K562 (cell line): ENCODE results near the gene AFAP1. TPM values are rescaled to one million over a fixed set of nuclear protein-coding genes. Genes with fewer than 3 reads are reported as not detected.

ENCODE experiments used
- ATAC-seq: fragments of 200-7000 bp; cut with Tn5 transposase; 3 replicates; pipeline ENCODE4 v1.9.1; 2020; ENCODE audit warnings: moderate library complexity
- BruUV-seq: library from RNA; stranded (reverse); fragments of 400-500 nt; replicated peaks from 2 replicates; lab custom pipeline; 2021; lab: Mats Ljungman, UMichigan
- CTCF ChIA-PET: fragments of 300-600 bp; formaldehyde crosslinking; extraction: SDS; loops from one replicate; lab custom pipeline; 2021; ENCODE audit warnings: low intra/inter-chr PET ratio; lab: Yijun Ruan, JAX
- POLR2A ChIA-PET: fragments of 300-600, 350-650 bp; sonication (Branson Sonifier 250); formaldehyde crosslinking; extraction: SDS; loops from one replicate; lab custom pipeline; 2021; ENCODE audit warnings: antibody characterized with exemption, inconsistent platforms; lab: Yijun Ruan, JAX
- DNase-seq, 4 experiments: peaks; one replicate each; pipeline versions ENCODE4 v3.0.0 to v3.0.0-alpha.2; 2011 to 2018; ENCODE audit warnings: low spot score in 3 of 4, mixed read lengths in 3 of 4; ENCODE audit errors: extremely low read depth in 1 of 4
- FAIRE-seq: peaks from 2 replicates; lab custom pipeline; 2011; peaks lifted over from hg19 to GRCh38; lab: Jason Lieb, UNC
- H2AFZ ChIP-seq: 2 replicates; pipeline ENCODE4 v1.6.0; 2011; ENCODE audit warnings: low read depth, low read length, control low read depth, inconsistent platforms
- H3K27ac ChIP-seq: fragments of 200-600 bp; 3 replicates; pipeline ENCODE4 v1.8.0; 2011; ENCODE audit warnings: low read depth, mild to moderate bottlenecking, control low read depth, inconsistent platforms, low read length, moderate library complexity, mixed read lengths; ENCODE audit errors: extremely low read depth
- H3K27me3 ChIP-seq, 2 experiments: fragments of 300-600 bp in 1 of 2; 2 replicates in 1 of 2; 3 replicates in 1 of 2; pipeline versions ENCODE4 v1.6.0 to v1.8.0; 2011; ENCODE audit warnings: inconsistent platforms in 2 of 2, low read length in 2 of 2, mild to moderate bottlenecking in 1 of 2, mixed read lengths in 1 of 2, moderate library complexity in 1 of 2; ENCODE audit not compliant: control insufficient read depth in 2 of 2, insufficient read depth in 2 of 2
- H3K36me3 ChIP-seq: fragments of 300-600 bp; 3 replicates; pipeline ENCODE4 v1.8.0; 2011; ENCODE audit warnings: mild to moderate bottlenecking, low read length, inconsistent platforms; ENCODE audit not compliant: control insufficient read depth, insufficient read depth
- H3K4me1 ChIP-seq, 2 experiments: fragments of 200-600 bp in 1 of 2; replicated peaks in 1 of 2; 2 replicates in 1 of 2; 3 replicates in 1 of 2; pipeline versions ENCODE4 v1.5.1 to v1.8.0; 2011; ENCODE audit warnings: inconsistent platforms in 2 of 2, low read length in 2 of 2, mild to moderate bottlenecking in 1 of 2, mixed read lengths in 1 of 2, moderate library complexity in 1 of 2; ENCODE audit not compliant: control insufficient read depth in 2 of 2, insufficient read depth in 2 of 2
- H3K4me2 ChIP-seq: 2 replicates; pipeline ENCODE4 v1.6.1; 2011; ENCODE audit warnings: low read length, control low read depth, inconsistent platforms, mixed read lengths; ENCODE audit not compliant: insufficient read depth
- H3K4me3 ChIP-seq: fragments of 200-600 bp; sonication (generic), shearing (Covaris generic); 2 replicates; pipeline ENCODE4 v1.5.1; 2016; ENCODE audit warnings: control low read depth, inconsistent platforms
- H3K79me2 ChIP-seq: fragments of 200-600 bp; 3 replicates; pipeline ENCODE4 v1.8.0; 2011; ENCODE audit warnings: low read length, inconsistent platforms; ENCODE audit not compliant: control insufficient read depth, insufficient read depth
- H3K9ac ChIP-seq, 2 experiments: 2 replicates each; pipeline versions ENCODE4 v1.6.0 to v1.6.1; 2011; ENCODE audit warnings: low read depth in 2 of 2, low read length in 2 of 2, control low read depth in 1 of 2, inconsistent platforms in 1 of 2, mild to moderate bottlenecking in 1 of 2, mixed read lengths in 1 of 2; ENCODE audit not compliant: insufficient read depth in 1 of 2
- H3K9me1 ChIP-seq: one replicate; pipeline ENCODE4 v1.6.0; 2011; ENCODE audit warnings: inconsistent platforms, mild to moderate bottlenecking, low read length, moderate library complexity; ENCODE audit not compliant: control insufficient read depth, insufficient read depth
- H3K9me3 ChIP-seq: replicated peaks from 2 replicates; pipeline ENCODE4 v1.5.1; 2011; ENCODE audit warnings: low read depth, low read length, inconsistent platforms; ENCODE audit not compliant: control insufficient read depth, insufficient read depth
- H4K20me1 ChIP-seq: replicated peaks from 2 replicates; pipeline ENCODE4 v1.6.1; 2011; ENCODE audit warnings: low read length, inconsistent platforms, mixed read lengths; ENCODE audit not compliant: control insufficient read depth, insufficient read depth
- ARHGAP35 ChIP-seq: fragments of 450-650 bp; IDR thresholded peaks from 2 replicates; pipeline ENCODE4 v1.6.1; 2018; ENCODE audit not compliant: partially characterized antibody
- HLTF ChIP-seq: fragments of 450-650 bp; IDR thresholded peaks from 2 replicates; pipeline ENCODE4 v1.6.1; 2016
- PRMT5 ChIP-seq: sonication (generic); formaldehyde crosslinking; IDR thresholded peaks from 2 replicates; pipeline ENCODE4 v1.5.0; 2020; ENCODE audit warnings: missing genetic modification reagents
- SMARCA5 ChIP-seq: fragments of 450-650 bp; IDR thresholded peaks from 2 replicates; pipeline ENCODE4 v1.6.1; 2016
- USF1 ChIP-seq: sonication (generic); formaldehyde crosslinking; IDR thresholded peaks from 2 replicates; pipeline ENCODE4 v1.9.0; 2022; ENCODE audit warnings: mild to moderate bottlenecking, missing genetic modification reagents
- ZNF12 ChIP-seq: sonication (generic); formaldehyde crosslinking; IDR thresholded peaks from 2 replicates; pipeline ENCODE4 v1.4.0; 2020; ENCODE audit warnings: mild to moderate bottlenecking, missing genetic modification reagents
- ZNF408 ChIP-seq: fragments of 250-450 bp; sonication (Bioruptor Pico); IDR thresholded peaks from 2 replicates; pipeline ENCODE4 v1.4.0; 2020; ENCODE audit warnings: low read depth, mild to moderate bottlenecking, moderate library complexity
- ZNF696 ChIP-seq: fragments of 250-450 bp; sonication (Bioruptor Pico); conservative IDR thresholded peaks from 2 replicates; pipeline ENCODE4 v1.4.0; 2020; ENCODE audit warnings: mild to moderate bottlenecking, moderate library complexity
- WGBS: fragments of 100-300 bp; shearing (Covaris generic); methylation state at CpG from one replicate; pipeline ENCODE4 v1.1.6; 2016; ENCODE audit warnings: low coverage, mixed read lengths; ENCODE audit not compliant: insufficient coverage; ENCODE audit errors: missing lambda C conversion rate; 5-methylcytosine and 5-hydroxymethylcytosine counted together
- in situ Hi-C: fragments of 300-500 bp; cut with MboI; formaldehyde crosslinking; loops from 4 replicates; pipeline ENCODE4 v1.15.0; 2018; ENCODE audit warnings: inconsistent platforms, mixed read lengths
- intact Hi-C: fragments of 100-400 bp; cut with micrococcal nuclease; formaldehyde crosslinking; loops from 2 replicates; pipeline ENCODE4 v1.14.2; 2022
- polyA plus RNA-seq, 8 experiments: library from polyadenylated mRNA; depleted of rRNA in 4 of 8; stranded (reverse) in 5 of 8; unstranded in 3 of 8; fragments of >200 nt; fragmentation: Nextera tagmentation in 2 of 8; fragmentation: Illumina TruSeq in 1 of 8; extraction: Ambion mirVana in 2 of 8; extraction: Trizol in 1 of 8; gene quantifications; 2 replicates each; pipeline versions ENCODE4 v1.2.1 to v1.2.3, GENCODE V29; 2011 to 2014; ENCODE audit warnings: inconsistent platforms in 1 of 8, missing spikeins in 1 of 8
- total RNA-seq, 7 experiments: library from RNA; depleted of rRNA in 6 of 7; stranded (reverse); fragments of >200 nt in 6 of 7; fragmentation: Illumina TruSeq in 2 of 7; extraction: Trizol in 2 of 7; gene quantifications; 2 replicates each; pipeline versions ENCODE4 v1.2.1 to v1.2.3, GENCODE V29; 2011 to 2021; ENCODE audit warnings: low replicate concordance in 1 of 7
- TF ChIP-seq, protein P1 (sequence below): sonication (generic); formaldehyde crosslinking; IDR thresholded peaks from 2 replicates; pipeline ENCODE4 v1.8.1; 2023; ENCODE audit warnings: missing genetic modification reagents, mild to moderate bottlenecking, borderline replicate concordance
- TF ChIP-seq, protein P2 (sequence below): fragments of 250-450 bp; sonication (Bioruptor Pico); IDR thresholded peaks from 2 replicates; pipeline ENCODE4 v1.4.0; 2020

AFAP1 gene
- total and polyA plus RNA-seq, 9 of the 15 experiments (the other 6 are each of a cell fraction or from before 2014, with no cell fraction given) = 0.07 to 0.42 (median 0.12) TPM; not detected in 1

- Histone ChIP-seq H3K4me3 (no peak overlapping the region), H3K36me3 (no peaks in the 10 kb centered on the region), H3K79me2 (no peaks in the 10 kb centered on the region), H3K4me1 (no peaks in the 10 kb centered on the region), H4K20me1 (0 out of 2 replicates have a peak, but pooled peaks cover 4% of the 10 kb centered on the region), H3K4me2 (no peak overlapping the region), H2AFZ (no peak overlapping the region), H3K9ac (no peak overlapping the region), H3K9me1 (no peaks in the 10 kb centered on the region), H3K9me3 (no peaks in the 10 kb centered on the region), H3K27ac (no peak overlapping the region), H3K27me3 (peaks cover 20 to 40% of the 10 kb centered on the region in 2 experiments; a peak in 4 of 5 replicates)
- POLR2A ChIA-PET = no interaction called here
- intact Hi-C loops = no loop called here
- ATAC-seq (no peak), DNase-seq (no peak), FAIRE-seq (no peak)
- BruUV-seq = no TSS peak
- CTCF ChIA-PET = no interaction called here
- in situ Hi-C loops = no loop called here
- 1% methylated on average over 12 of the region's 12 CpGs for WGBS
- no peak for TF ChIP-seq ARHGAP35
- TF ChIP-seq, protein P1, sequence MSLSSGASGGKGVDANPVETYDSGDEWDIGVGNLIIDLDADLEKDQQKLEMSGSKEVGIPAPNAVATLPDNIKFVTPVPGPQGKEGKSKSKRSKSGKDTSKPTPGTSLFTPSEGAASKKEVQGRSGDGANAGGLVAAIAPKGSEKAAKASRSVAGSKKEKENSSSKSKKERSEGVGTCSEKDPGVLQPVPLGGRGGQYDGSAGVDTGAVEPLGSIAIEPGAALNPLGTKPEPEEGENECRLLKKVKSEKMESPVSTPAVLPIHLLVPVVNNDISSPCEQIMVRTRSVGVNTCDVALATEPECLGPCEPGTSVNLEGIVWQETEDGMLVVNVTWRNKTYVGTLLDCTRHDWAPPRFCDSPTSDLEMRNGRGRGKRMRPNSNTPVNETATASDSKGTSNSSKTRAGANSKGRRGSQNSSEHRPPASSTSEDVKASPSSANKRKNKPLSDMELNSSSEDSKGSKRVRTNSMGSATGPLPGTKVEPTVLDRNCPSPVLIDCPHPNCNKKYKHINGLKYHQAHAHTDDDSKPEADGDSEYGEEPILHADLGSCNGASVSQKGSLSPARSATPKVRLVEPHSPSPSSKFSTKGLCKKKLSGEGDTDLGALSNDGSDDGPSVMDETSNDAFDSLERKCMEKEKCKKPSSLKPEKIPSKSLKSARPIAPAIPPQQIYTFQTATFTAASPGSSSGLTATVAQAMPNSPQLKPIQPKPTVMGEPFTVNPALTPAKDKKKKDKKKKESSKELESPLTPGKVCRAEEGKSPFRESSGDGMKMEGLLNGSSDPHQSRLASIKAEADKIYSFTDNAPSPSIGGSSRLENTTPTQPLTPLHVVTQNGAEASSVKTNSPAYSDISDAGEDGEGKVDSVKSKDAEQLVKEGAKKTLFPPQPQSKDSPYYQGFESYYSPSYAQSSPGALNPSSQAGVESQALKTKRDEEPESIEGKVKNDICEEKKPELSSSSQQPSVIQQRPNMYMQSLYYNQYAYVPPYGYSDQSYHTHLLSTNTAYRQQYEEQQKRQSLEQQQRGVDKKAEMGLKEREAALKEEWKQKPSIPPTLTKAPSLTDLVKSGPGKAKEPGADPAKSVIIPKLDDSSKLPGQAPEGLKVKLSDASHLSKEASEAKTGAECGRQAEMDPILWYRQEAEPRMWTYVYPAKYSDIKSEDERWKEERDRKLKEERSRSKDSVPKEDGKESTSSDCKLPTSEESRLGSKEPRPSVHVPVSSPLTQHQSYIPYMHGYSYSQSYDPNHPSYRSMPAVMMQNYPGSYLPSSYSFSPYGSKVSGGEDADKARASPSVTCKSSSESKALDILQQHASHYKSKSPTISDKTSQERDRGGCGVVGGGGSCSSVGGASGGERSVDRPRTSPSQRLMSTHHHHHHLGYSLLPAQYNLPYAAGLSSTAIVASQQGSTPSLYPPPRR (CRISPR knock-in tag) = no peak
- TF ChIP-seq ZNF408 = no peak
- TF ChIP-seq ZNF696 (CRISPR knock-in tag) = no peak
- TF ChIP-seq, protein P2, sequence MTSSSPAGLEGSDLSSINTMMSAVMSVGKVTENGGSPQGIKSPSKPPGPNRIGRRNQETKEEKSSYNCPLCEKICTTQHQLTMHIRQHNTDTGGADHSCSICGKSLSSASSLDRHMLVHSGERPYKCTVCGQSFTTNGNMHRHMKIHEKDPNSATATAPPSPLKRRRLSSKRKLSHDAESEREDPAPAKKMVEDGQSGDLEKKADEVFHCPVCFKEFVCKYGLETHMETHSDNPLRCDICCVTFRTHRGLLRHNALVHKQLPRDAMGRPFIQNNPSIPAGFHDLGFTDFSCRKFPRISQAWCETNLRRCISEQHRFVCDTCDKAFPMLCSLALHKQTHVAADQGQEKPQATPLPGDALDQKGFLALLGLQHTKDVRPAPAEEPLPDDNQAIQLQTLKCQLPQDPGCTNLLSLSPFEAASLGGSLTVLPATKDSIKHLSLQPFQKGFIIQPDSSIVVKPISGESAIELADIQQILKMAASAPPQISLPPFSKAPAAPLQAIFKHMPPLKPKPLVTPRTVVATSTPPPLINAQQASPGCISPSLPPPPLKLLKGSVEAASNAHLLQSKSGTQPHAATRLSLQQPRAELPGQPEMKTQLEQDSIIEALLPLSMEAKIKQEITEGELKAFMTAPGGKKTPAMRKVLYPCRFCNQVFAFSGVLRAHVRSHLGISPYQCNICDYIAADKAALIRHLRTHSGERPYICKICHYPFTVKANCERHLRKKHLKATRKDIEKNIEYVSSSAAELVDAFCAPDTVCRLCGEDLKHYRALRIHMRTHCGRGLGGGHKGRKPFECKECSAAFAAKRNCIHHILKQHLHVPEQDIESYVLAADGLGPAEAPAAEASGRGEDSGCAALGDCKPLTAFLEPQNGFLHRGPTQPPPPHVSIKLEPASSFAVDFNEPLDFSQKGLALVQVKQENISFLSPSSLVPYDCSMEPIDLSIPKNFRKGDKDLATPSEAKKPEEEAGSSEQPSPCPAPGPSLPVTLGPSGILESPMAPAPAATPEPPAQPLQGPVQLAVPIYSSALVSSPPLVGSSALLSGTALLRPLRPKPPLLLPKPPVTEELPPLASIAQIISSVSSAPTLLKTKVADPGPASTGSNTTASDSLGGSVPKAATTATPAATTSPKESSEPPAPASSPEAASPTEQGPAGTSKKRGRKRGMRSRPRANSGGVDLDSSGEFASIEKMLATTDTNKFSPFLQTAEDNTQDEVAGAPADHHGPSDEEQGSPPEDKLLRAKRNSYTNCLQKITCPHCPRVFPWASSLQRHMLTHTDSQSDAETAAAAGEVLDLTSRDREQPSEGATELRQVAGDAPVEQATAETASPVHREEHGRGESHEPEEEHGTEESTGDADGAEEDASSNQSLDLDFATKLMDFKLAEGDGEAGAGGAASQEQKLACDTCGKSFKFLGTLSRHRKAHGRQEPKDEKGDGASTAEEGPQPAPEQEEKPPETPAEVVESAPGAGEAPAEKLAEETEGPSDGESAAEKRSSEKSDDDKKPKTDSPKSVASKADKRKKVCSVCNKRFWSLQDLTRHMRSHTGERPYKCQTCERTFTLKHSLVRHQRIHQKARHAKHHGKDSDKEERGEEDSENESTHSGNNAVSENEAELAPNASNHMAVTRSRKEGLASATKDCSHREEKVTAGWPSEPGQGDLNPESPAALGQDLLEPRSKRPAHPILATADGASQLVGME (CRISPR knock-in tag) = no peak
- no peak for TF ChIP-seq USF1 (CRISPR knock-in tag)
- TF ChIP-seq HLTF = no peak
- TF ChIP-seq PRMT5 (CRISPR knock-in tag) = no peak
- TF ChIP-seq ZNF12 (CRISPR knock-in tag) = no peak
- TF ChIP-seq SMARCA5 = no peak
These were observed 30.0 kb downstream of the AFAP1 start for GRCh38 chr4:7909463-7910262.
